Activated CD4-positive, alpha-beta T cell treated with anti-CD3 and anti-CD28 coated beads, Interleukin-2, Interleukin-4, amounts not matched to agents 100 ng/mL and 50 ng/mL, durations not matched to agents 16 hours and 8 hours (primary cell): ENCODE results near the gene SESN1.
A peak's percentile ranks its signal among the peaks of the same experiment; 100 is the strongest.

Source experiments
- DNase-seq: peaks from one replicate; pipeline ENCODE4 v3.0.0-alpha.2; 2020; ENCODE audit warnings: low spot score

Gene SESN1

GRCh38 chr6:109060571-109060970 is 34.1 kb downstream of the SESN1 start:
- DNase-seq: no peak

GRCh38 chr6:109059571-109060021 is 35.0 kb downstream of the SESN1 start:
- DNase-seq: peak; percentile 19

GRCh38 chr6:109059153-109059552 is 35.5 kb downstream of the SESN1 start:
- no peak for DNase-seq

GRCh38 chr6:109058620-109059019 is 36.0 kb downstream of the SESN1 start:
- DNase-seq: no peak

- no peak for DNase-seq
Measured at GRCh38 chr6:109056661-109057060, 38.0 kb downstream of the SESN1 start.

- DNase-seq: no peak
Measured at GRCh38 chr6:109055771-109056235, 38.8 kb downstream of the SESN1 start.

GRCh38 chr6:109053336-109053735 is 41.3 kb downstream of the SESN1 start:
- no peak for DNase-seq

GRCh38 chr6:109052852-109053251 is 41.8 kb downstream of the SESN1 start:
- no peak for DNase-seq

GRCh38 chr6:109052018-109052651 is 42.5 kb downstream of the SESN1 start:
- no peak for DNase-seq

- DNase-seq: no peak
Measured at GRCh38 chr6:109051301-109052017, 43.2 kb downstream of the SESN1 start.

- no peak for DNase-seq
Measured at GRCh38 chr6:109050447-109051102, 44.1 kb downstream of the SESN1 start.

- DNase-seq: no peak
Measured at GRCh38 chr6:109050012-109050411, 44.6 kb downstream of the SESN1 start.

- DNase-seq: no peak
Measured at GRCh38 chr6:109048670-109049415, 45.8 kb downstream of the SESN1 start.

- DNase-seq: no peak
Measured at GRCh38 chr6:109048176-109048575, 46.5 kb downstream of the SESN1 start.

GRCh38 chr6:109045493-109045892 is 49.2 kb downstream of the SESN1 start:
- no peak for DNase-seq

- DNase-seq: no peak
Measured at GRCh38 chr6:109039795-109040194, 54.9 kb downstream of the SESN1 start.

GRCh38 chr6:109038837-109039398 is 55.7 kb downstream of the SESN1 start:
- DNase-seq: no peak

- DNase-seq: no peak
Measured at GRCh38 chr6:109036574-109037294, 57.9 kb downstream of the SESN1 start.

GRCh38 chr6:109034526-109034925 is 60.1 kb downstream of the SESN1 start:
- no peak for DNase-seq

- no peak for DNase-seq
Measured at GRCh38 chr6:109033655-109034054, 61.0 kb downstream of the SESN1 start.

- DNase-seq: no peak
Measured at GRCh38 chr6:109031416-109031815, 63.2 kb downstream of the SESN1 start.
